ENCODE measurements around the gene PCA3.

Gene PCA3

DNA sequence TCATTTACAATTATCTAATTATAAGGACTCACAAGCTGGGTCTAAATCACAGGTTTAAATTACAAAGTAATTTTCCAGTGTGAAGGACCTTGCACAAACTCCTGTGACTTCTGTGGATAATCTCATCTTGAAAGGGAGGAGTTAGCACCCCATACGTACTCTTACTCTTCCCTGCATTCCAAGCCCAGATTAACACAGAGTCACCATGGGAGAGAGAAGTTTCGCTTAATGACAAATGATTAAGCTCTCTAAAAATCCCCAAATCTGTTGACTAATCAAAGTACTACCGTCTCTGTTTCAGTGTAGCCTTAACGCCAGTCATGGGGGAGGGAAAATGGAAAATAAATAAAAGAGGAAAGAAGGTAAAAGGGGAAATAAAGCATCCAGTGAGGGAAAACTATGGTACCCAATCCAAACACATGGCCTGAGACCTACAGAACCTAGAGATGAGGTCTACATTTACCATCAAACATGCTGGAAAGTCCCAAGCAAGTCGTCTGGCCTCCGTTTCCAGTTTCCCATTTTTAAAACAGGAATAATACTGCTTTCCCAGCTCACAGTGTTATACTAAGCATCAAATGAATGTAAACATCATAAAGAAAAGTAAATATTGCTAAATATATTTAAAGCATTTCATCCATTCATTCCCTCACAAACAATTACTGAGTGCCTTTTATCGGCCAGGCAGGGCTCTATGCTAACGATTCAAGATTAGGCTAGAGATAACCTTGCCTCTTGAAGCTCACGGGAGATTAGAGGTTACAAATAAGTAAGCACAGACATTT lies 63.2 kb downstream of the PCA3 start:
- DNase-seq (ENCODE audit: low spot score), result peak; percentile 30

DNA sequence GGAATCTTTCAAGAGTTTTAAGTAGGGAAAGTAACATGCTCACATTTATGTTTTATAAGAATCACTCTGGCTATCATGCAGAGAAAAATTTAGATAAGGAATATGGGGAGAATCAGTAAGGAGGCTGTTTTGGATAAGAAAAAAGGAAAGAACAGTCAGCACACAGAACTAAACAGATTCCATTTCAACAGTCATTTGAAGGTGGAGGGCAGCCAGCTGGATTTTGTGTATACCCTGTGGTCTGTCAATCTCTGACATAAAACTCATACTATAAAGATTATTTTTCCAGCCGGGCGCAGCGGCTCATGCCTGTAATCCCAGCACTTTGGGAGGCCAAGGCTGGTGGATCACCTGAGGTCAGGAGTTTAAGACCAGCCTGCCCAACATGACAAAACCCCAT lies 64.2 kb downstream of the PCA3 start:
- no peak for DNase-seq (ENCODE audit: low spot score)

DNA sequence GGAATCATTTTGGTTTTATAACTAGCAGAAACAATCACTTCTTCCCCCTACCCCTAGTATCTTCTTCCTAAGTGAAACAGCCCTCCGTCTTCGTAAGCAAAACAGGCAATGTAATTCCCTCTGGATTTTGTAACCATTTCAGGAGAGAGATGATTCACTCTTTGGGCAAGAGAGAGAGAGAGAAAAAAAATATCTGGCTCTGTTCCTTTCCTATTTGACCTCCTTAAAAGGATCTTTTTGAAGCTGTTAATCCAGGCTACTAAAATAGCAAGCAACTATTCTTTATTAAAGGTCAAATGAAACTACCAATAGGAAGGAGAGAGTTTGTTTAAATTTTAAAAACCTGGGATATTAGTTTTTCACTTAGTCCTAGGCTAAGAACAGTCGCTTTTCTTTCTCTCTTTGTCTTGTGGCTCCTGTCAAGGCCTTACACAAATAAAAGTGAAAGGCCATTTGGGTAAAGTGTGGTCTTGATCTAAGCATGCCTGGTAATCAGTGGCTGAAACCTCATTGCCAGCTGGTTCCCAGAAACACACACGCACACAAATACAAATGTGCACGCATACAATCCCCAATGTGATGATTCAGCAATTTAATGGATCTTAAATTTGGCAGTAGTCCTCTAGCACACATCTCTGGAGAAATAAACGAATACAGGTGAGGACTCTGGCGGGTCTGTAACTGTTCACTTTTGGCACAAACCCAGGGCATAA lies 71.5 kb downstream of the PCA3 start:
- no peak for DNase-seq (ENCODE audit: low spot score)

Measured in HuH-7 (cell line).